ENCODE results near the gene GALNT11.

GALNT11 gene

DNA sequence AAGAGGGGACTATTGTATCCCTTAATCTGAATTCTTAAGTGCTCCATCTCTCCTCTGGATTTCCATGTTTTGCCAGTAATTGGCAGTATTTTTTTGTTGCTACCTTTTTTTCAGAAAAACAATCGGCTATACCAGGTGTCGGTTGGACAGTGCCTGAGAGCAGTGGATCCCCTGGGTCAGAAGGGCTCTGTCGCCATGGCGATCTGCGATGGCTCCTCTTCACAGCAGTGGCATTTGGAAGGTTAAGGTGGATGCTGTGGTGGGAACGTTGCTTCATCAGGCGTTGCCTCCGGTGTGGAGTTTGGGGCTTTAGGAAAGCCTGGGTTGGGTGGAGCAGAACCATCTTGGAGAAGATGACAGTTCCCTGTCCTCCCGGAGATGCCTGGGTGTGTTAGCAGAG is 96.0 kb downstream of the GALNT11 start:
- DNase-seq, result no peak

DNA sequence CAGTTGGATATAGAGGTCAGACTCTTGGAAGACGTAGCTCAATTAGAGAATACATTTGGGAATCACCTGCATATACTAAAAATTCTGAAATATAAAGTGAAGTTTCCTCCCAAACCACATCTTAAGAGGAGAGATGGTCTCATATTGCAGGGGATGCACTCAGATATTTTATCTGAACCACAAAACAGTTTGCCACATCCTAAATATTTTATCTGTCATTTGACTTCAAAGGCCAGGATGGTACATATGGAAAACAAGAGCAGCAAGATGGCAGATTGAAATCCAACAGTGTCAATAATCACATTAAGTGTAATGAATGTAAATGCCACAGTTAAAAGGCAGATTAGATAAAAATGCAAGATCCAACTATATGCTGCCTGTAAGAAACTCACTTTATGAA is 97.1 kb downstream of the GALNT11 start:
- no peak for DNase-seq

DNA sequence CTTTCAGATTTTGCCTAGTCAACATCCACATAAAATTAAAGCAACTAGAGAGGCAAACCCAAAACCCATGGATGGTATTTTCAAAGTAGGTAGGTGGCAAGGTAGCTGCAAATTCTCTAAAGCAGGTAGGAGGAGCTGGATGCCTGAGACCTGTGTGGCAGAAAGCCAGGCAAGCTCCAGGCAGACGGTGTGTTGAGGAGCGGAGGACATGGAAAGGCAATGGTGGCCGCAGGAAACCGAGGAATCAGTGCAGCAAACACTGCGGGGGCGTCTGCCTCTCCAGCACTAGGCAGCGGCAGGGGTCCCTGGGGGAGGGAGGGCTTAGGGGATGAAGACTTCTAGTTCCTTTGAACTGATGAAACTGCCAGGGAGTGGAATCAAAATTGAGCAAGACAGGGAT is 101.3 kb downstream of the GALNT11 start:
- DNase-seq, result no peak

DNA sequence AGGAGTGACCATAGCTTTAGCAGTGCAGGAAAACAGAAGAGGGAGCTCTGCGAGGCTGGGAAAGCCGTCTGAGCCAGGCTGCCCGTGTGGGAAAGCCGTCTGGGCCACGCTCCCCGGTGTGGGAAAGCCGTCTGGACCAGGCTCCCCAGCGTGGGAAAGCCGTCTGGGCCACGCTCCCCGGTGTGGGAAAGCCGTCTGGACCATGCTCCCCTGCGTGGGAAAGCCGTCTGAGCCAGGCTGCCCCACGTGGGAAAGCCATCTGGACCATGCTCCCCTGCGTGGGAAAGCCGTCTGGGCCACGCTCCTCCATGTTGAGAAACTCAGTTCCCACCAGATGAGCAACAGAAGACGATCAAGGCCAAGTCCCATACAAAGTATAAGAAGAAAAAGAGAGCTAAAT is 101.8 kb downstream of the GALNT11 start:
- no peak for DNase-seq

- DNase-seq, result no peak
Observed at GRCh38 chr7:152128252-152128651, 102.8 kb downstream of the GALNT11 start.

DNA sequence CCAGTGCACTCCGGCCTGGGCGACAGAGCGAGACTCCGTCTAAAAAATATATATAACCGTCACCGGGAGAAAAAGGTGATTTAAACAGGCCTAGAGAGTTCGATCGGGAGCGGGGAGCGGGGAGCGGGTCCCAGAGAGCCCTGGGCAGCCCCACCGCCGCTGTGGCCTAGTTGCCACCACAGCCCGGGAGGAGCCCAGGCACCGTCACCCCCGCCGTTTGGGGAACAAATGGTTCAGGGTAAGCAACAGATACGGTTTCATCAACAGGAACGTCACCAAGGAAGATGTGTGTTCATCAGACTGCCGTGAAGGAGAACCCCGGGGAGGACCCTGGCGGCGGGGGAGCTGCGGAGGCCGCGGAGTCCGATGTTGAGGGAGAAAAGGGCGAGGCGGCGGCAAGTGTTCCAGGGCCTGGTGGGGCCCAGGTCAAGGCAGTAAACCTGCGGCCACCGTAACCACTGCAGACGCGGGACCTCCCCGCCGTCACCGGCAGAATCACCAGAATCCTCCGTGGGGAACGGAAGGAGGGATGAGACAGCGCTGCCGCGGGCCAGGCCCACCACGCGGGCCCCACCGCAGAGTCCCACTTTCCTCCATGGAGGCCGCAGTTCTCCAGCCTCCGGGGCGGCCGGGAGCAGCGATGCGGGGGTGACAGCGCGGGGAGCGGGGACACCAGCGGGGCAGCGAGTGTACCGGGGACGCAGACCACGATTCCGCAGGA is 103.4 kb downstream of the GALNT11 start:
- DNase-seq, result no peak

DNA sequence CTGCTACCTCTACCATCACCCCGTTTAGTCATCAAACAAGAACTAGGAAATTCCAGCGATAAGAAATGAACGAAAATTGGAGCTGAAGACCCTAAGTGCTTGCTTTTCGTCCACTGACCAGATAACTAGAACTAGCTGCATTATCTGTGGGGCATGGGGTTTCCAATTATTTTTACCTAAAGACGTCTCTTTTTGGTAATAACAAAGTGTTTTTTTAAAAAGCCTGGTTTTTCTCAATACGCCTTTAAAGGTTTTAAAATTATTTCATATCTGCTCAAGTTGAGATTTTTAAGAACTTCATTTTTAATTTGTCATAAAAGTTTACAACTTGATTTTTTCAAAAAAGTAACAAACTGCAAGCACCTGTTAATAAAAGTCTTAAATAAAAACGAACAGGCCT is 104.2 kb downstream of the GALNT11 start:
- no peak for DNase-seq

GRCh38 chr7:152130658-152131590 is 105.5 kb downstream of the GALNT11 start:
- no peak for DNase-seq

DNA sequence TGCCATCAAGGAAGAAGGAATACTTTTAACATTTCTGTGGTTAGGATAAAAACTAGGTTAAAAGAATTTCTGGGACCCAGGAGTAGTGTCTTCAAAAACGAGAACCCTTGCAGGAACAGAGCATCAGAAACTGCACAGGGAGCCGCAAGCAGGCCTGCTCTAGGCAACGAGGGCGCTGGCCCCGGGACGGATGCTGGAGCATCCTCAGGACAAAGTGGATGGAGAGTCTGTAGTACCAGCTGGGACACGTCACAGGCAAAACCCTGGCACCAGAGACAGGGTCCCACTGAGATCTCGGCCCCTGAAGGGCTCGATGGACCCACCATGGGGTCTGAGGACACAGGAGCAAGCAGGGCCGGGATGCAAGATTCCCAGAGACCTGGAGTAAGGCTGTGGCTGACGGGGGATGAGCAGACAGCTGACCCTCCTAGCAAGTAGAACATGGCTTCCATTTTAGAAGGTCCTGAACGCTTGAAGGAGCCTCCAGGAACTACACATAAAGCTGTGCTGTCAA is 106.6 kb downstream of the GALNT11 start:
- DNase-seq, result no peak

DNA sequence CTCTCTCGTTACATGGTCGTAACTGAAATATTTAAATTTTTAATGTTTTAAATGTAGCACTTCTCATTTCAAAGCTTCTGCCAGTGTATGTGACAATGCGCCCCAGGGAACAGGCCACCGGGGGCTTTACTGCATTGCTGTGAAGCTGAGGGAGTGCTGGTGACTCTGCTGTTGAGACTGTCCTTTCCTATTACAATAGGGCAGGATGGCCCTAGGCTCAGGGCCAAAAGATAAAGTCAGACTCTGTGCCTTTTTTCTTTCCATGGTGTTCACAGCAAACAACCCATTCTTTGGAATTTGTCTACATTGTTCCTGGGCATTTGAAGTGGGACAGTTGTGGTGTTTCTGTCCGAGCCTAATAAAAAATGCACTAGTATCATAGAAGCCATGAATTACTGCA is 107.3 kb downstream of the GALNT11 start:
- DNase-seq, result no peak

DNA sequence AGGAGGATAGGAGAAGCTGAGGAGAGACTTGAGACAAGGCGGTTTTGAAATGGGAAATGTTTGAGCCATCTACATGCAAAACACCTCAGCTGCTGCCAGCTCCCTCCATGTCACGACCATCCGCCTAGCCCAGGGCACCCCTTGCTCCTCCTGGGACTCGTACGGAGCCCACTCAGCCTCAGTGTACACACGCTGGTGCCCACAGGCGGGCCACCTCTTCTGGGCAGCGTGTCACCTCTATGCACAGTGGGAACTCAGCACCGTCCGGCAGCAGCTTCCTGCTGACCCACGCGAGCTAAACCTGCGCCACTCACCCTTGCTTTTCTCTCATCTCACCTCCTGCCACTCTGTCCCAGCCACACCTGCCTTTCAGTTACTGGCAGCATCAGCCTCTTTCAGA is 108.3 kb downstream of the GALNT11 start:
- no peak for DNase-seq

GRCh38 chr7:152136686-152137085 is 111.2 kb downstream of the GALNT11 start:
- no peak for DNase-seq

DNA sequence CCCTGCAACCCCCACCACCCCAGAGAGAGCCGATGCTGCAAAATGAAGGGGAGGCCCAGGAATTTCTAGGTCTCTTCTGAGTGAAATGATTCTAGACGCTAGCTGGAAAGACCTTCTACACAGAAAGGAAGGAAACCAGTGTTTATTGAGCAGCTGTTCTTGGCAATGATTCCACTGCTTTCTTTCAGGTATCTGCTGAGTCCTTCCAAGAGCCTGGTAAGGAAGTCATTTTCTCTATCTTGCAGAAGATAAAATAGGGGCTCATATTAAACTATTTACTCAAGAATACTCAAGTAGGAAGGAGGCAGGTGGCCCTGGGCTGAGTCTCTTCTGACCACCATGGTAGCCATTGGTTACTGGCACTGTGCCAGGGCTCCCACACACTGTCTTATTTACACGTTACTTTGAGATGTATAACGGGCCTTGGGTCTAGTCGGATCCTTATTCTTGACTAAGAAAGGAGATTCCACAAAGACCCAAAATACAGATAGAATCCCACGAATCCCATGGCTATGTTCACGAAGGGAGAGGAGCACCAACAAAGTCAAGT is 112.1 kb downstream of the GALNT11 start:
- no peak for DNase-seq

- DNase-seq, result no peak
Observed at GRCh38 chr7:152140067-152140466, 114.6 kb downstream of the GALNT11 start.

DNA sequence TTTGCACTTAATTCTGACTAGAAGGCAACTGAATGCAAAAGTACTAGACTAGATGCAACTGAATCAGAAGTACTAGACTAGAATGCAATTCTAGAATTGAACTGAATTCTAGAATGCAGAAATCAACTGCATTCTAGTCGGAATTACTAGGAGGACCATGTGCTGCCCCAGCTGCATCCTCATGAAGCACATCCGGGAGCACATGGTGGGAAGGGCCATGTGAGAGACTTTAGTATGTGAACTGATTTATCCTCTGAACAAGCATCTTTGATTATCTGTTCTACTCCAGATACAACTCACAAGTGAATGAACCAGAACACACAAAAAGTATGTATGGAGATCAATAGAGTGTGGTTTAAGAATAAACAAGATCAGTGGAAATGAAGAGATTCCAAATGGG is 115.1 kb downstream of the GALNT11 start:
- DNase-seq, result no peak

DNA sequence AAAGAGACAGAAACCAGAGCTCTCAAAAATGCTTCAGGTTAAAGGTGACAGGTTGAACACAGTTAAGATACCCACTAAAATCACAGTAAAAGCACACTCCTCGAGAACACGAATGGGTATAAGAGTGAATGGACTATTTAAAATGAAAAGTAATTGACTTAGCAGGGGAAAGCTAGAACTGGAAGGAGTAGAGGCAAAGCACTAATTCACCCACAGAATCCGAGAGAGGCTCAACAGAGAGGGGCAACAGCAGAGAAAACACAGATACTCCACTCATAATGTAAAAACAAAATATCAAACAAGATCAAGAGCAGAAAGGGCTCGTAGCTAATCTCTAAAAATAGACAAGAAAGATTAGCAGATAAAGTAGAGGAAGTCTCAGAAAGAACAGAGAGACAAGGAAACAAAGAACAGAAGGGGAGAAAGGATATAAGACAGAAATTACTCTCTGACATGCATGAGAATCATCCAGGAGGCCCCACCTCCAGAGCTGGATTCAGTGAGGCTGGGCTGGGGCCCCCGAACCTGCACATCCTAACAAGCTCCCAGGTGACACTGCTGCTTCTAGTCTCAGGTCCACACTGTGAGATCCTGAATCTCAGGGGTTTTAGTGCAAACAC is 117.6 kb downstream of the GALNT11 start:
- no peak for DNase-seq

DNA sequence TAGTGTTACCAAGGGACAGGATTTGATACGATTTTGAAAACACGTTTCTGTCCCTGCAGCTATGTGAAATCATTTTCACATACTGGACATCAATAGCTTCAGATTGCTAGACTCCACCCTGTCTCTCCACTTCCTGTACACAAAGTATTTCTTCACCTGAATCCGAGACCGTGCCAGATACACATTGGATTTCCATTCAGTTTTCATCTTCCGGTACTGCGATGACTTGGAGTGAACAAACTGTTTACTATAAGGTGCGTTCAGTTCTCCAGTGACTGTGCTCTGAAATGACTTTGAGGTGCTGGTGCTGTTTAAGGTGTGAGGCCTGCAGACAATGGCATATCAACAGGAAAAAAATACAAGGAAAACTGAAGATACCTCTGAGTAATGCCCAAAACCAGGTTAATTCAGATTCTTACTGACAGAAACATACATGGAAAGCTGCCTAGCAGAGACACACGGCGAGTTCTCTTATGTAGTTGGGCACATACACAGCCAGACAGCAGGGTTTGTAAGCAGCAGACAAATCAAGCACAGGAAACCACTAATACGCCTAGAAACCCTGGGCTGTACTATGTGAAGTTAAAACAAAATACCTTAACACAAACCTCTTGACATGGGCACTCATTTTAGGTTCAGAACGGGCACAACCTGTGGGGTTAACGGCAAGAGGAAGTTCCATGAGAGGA is 119.2 kb downstream of the GALNT11 start:
- peak; percentile 32 for DNase-seq

- no peak for DNase-seq
Observed at GRCh38 chr7:152145853-152146466, 120.5 kb downstream of the GALNT11 start.

- no peak for DNase-seq
Observed at GRCh38 chr7:152148706-152149105, 123.2 kb downstream of the GALNT11 start.

DNA sequence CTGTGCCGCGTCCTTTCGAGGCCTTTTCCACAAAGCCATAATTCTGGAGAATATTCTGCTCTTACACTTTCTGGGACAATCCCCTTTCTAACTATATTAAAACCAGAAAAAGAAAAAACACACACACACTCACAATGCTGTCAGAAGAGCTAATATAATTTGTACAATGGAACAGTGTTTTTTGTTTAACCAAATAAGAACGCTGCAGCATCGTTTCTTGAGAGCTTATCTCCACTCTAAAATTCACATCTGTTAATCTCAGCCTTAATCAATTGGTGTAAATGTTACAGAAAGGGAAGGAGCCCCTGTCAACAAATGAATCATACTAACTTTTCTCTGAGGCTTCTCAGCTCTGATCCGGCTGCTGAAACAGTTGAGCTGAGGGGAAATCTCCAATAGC is 123.9 kb downstream of the GALNT11 start:
- no peak for DNase-seq

- no peak for DNase-seq
Observed at GRCh38 chr7:152152267-152152666, 126.8 kb downstream of the GALNT11 start.
